GM19455 (cell line): Measurements from ENCODE around the gene HPD.

ENCODE experiments used
- ATAC-seq: cut with Tn5 transposase; IDR thresholded peaks from one replicate; pipeline ENCODE4 v1.9.1; 2021; ENCODE audit not compliant: unreplicated experiment

The HPD gene

GRCh38 chr12:121829250-121829918, 29.3 kb downstream of the HPD start:
- ATAC-seq = no peak

GRCh38 chr12:121828826-121829225, 29.8 kb downstream of the HPD start:
- ATAC-seq = no peak

GRCh38 chr12:121828306-121828705, 30.4 kb downstream of the HPD start:
- no peak for ATAC-seq

- no peak for ATAC-seq
Observed at GRCh38 chr12:121827351-121828099, 31.1 kb downstream of the HPD start.

GRCh38 chr12:121826318-121827150, 32.1 kb downstream of the HPD start:
- no peak for ATAC-seq

- no peak for ATAC-seq
Observed at GRCh38 chr12:121825041-121825523, 33.6 kb downstream of the HPD start.

- no peak for ATAC-seq
Observed at GRCh38 chr12:121823727-121824115, 34.9 kb downstream of the HPD start.

- ATAC-seq = no peak
Observed at GRCh38 chr12:121823101-121823726, 35.4 kb downstream of the HPD start.

- no peak for ATAC-seq
Observed at GRCh38 chr12:121822393-121823100, 36.1 kb downstream of the HPD start.

GRCh38 chr12:121820056-121820455, 38.6 kb downstream of the HPD start:
- ATAC-seq = no peak

- ATAC-seq = no peak
Observed at GRCh38 chr12:121819212-121819949, 39.3 kb downstream of the HPD start.

GRCh38 chr12:121817648-121818043, 41.0 kb downstream of the HPD start:
- ATAC-seq = no peak

GRCh38 chr12:121816925-121817647, 41.6 kb downstream of the HPD start:
- no peak for ATAC-seq

- ATAC-seq = no peak
Observed at GRCh38 chr12:121815263-121815662, 43.4 kb downstream of the HPD start.

- ATAC-seq = no peak
Observed at GRCh38 chr12:121814429-121815119, 44.1 kb downstream of the HPD start.

- no peak for ATAC-seq
Observed at GRCh38 chr12:121813951-121814350, 44.7 kb downstream of the HPD start.

GRCh38 chr12:121812921-121813896, 45.5 kb downstream of the HPD start:
- ATAC-seq = no peak
